Psoas muscle (tissue), 8 donors: Measurements from ENCODE around the gene TMPO. TPM values are rescaled to one million over a fixed set of nuclear protein-coding genes. Genes with fewer than 3 reads are reported as not detected.
A peak's percentile ranks its signal among the peaks of the same experiment; 100 is the strongest.
"Not testable (repeated sequence)": the region's sequence is repeated elsewhere in the genome, so short reads cannot be mapped to it uniquely, and the experiment has no call there.

Experiments
- ATAC-seq, 4 donors: fragments of 200-7000 bp; cut with Tn5 transposase; one replicate each; pipeline ENCODE4 v1.9.1; 2020; ENCODE audit warnings: moderate library complexity in 3 of 4, mild to moderate bottlenecking in 2 of 4
- DNase-seq, 2 donors: peaks; one replicate each; pipeline ENCODE4 v3.0.0-alpha.2; 2020
- H3K27ac ChIP-seq: fragments of 200-600 bp; one replicate; pipeline ENCODE4 v1.8.0; 2022
- H3K27me3 ChIP-seq, 3 donors: fragments of 200-600 bp in 1 of 3; one replicate each; pipeline versions ENCODE4 v1.6.1 to v1.8.0; 2013 to 2022; ENCODE audit warnings: low read length in 2 of 3, mild to moderate bottlenecking in 2 of 3, moderate library complexity in 1 of 3; ENCODE audit not compliant: insufficient read depth in 3 of 3
- H3K36me3 ChIP-seq, 2 donors: fragments of 200-600 bp in 1 of 2; one replicate each; pipeline versions ENCODE4 v1.6.1 to v1.8.0; 2013 to 2022; ENCODE audit warnings: low read depth in 1 of 2, mild to moderate bottlenecking in 1 of 2, moderate library complexity in 1 of 2; ENCODE audit not compliant: insufficient read depth in 1 of 2
- H3K4me1 ChIP-seq: fragments of 200-600 bp; one replicate; pipeline ENCODE4 v1.8.0; 2022
- H3K4me3 ChIP-seq: fragments of 200-600 bp; one replicate; pipeline ENCODE4 v1.8.0; 2022; ENCODE audit warnings: mild to moderate bottlenecking
- H3K9me3 ChIP-seq: fragments of 200-600 bp; one replicate; pipeline ENCODE4 v1.8.0; 2022
- CTCF ChIP-seq: fragments of 200-600 bp; IDR thresholded peaks from one replicate; pipeline ENCODE4 v1.8.0; 2022; ENCODE audit warnings: antibody characterized with exemption
- WGBS, 3 donors: extraction: QIAGEN DNeasy Blood & Tissue Kit; methylation state at CpG; one replicate each; pipeline versions ENCODE4 v1.1.6 to v1.1.7; 2013; 5-methylcytosine and 5-hydroxymethylcytosine counted together
- intact Hi-C, 2 donors: fragments of 100-400 bp; cut with DNase I; formaldehyde crosslinking; loops; one replicate each; pipeline versions ENCODE4 v1.11.0 to v1.14.2; 2022
- polyA plus RNA-seq, 3 donors: library from polyadenylated mRNA; stranded (reverse); fragments of 200-250 nt; gene quantifications; one replicate each; pipeline ENCODE4 v1.2.3, GENCODE V29; 2013
- total RNA-seq, 4 donors: library from RNA; stranded (reverse); fragmentation: NEBNext Ultra II Directional in 2 of 4; extraction: Animal tissue kit (Norgen Biotek cat#: 25700) in 2 of 4; gene quantifications; one replicate each; pipeline versions ENCODE4 v1.2.1 to v1.2.4, GENCODE V29; 2021 to 2023
- donor health status: healthy with polysubstance abuse.
- donor health status: DM: no; HTN: no; CAD: no; lungs with moderate emphysema.
- donor health status: Bipolar disorder and iron deficiency.
- donor health status: healthy.
- donor health status: DM: yes; HTN: yes; CAD: no.
- donor health status: DM: no; HTN: no; CAD: no.
- donor health status: DM: no; HTN: no; CAD: no.
- donor health status: DM: yes; HTN: yes; CAD: no.

The TMPO gene
- total and polyA plus RNA-seq, 7 donors = 5.9 to 15.9 (median 9.1) TPM

GRCh38 chr12:98572010-98572409, 56.6 kb downstream of the TMPO start:
- Histone ChIP-seq H3K4me3 (no peak overlapping the region), H3K36me3 (no peaks in the 10 kb centered on the region), H3K9me3 (no peaks in the 10 kb centered on the region), H3K4me1 (no peaks in the 10 kb centered on the region), H3K27ac (no peak overlapping the region), H3K27me3 (no peaks in the 10 kb centered on the region)
- ATAC-seq = no peak
- WGBS, 3 donors = 68 to 83% (median 77%) methylated on average over 2 of the region's 2 CpGs
- no peak for TF ChIP-seq CTCF
- intact Hi-C loops = no loop called here
- DNase-seq = no peak

DNA sequence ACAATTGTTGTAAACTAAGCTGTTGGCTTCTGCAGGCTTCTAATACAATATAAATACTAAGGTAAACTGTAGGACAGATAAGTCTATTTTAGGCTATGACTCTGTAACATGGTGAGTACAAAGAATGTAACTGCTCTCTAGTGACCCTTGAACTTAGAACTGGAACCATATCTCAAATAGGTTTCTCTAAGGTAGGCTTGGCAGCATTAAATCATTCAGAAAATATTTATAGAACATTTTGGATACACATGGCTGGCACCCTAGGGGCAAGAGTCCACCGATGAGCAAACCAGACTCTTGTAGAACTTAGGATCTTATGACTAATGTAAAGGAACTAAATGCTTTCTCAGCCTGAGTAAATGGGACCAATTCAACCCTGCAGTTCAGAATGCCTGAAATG, 58.7 kb downstream of the TMPO start:
- Histone ChIP-seq H3K9me3 (no peaks in the 10 kb centered on the region), H3K27ac (no peak overlapping the region), H3K4me3 (no peak overlapping the region), H3K27me3 (no peaks in the 10 kb centered on the region), H3K36me3 (no peaks in the 10 kb centered on the region), H3K4me1 (no peaks in the 10 kb centered on the region)
- ATAC-seq = peak in 2 of 4 donors; percentile 45 to 56
- DNase-seq = no peak
- intact Hi-C loops = no loop called here
- 33 to 77% (median 43%) methylated on average over 1 of the region's 1 CpG for WGBS, 3 donors
- no peak for TF ChIP-seq CTCF

DNA sequence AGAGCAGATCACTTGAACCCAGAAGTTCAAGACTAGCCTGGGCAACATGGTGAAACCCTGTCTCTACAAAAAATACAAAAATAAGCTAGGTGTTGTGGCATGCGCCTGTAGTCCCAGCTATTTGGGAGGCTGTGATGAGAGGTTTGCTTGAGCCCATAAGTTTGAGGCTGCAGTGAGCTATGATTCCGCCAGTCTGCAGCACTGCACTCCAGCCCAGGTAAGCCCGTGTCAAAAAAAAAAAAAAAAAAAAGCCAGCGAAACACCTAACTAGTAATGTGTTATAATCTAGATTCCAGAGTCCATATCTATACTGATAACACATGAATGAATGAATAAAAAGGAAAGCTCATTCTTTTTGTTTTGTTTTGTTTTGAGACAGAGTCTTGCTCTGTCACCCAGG, 59.6 kb downstream of the TMPO start:
- DNase-seq = no peak
- H3K4me3 ChIP-seq = no peak overlapping the region
- H3K36me3 ChIP-seq = no peaks in the 10 kb centered on the region
- ATAC-seq = no peak
- H3K27me3 ChIP-seq = no peaks in the 10 kb centered on the region
- TF ChIP-seq CTCF = no peak
- H3K4me1 ChIP-seq = no peaks in the 10 kb centered on the region
- intact Hi-C loops = no loop called here
- WGBS, 3 donors = 92 to 100% (median 94%) methylated on average over 4 of the region's 4 CpGs
- H3K9me3 ChIP-seq = no peaks in the 10 kb centered on the region
- no peak overlapping the region for H3K27ac ChIP-seq

- H3K9me3 ChIP-seq, H3K36me3 ChIP-seq, ATAC-seq, H3K4me1 ChIP-seq, DNase-seq, intact Hi-C loops, H3K4me3 ChIP-seq, H3K27ac ChIP-seq, H3K27me3 ChIP-seq: not testable (repeated sequence)
- 91 to 95% (median 92%) methylated on average over 2 of the region's 2 CpGs for WGBS, 3 donors
Observed at GRCh38 chr12:98576795-98577194, 61.4 kb downstream of the TMPO start.

DNA sequence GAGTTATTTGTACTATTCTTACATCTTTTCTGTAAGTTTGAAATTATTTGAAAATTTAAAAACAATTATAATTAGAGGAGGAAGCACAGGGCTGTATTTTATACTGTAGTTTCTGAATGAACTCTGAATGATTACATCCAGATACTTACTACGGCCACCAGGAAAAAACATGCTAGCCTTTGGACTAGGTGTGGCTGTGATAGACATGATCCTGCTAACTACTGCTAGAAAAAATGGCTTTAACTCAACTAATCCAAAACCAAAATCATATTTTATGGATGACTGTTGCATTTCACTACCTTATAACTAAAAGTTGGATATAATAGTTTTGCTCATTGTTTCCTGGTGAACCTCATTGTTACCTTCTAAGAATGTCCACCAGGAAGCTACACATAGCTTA, 63.0 kb downstream of the TMPO start:
- DNase-seq = no peak
- intact Hi-C loops = no loop called here
- Histone ChIP-seq H3K27me3 (no peaks in the 10 kb centered on the region), H3K36me3 (no peaks in the 10 kb centered on the region), H3K4me1 (no peaks in the 10 kb centered on the region), H3K4me3 (no peak overlapping the region), H3K27ac (no peak overlapping the region), H3K9me3 (no peaks in the 10 kb centered on the region)
- WGBS, 3 donors = 88 to 93% (median 92%) methylated on average over 1 of the region's 1 CpG
- no peak for ATAC-seq
- no peak for TF ChIP-seq CTCF
